Panc1 (cell line): ENCODE results near the gene DPCD. TPM values are rescaled to one million over a fixed set of nuclear protein-coding genes. Genes with fewer than 3 reads are reported as not detected.

Experiments used
- ATAC-seq: fragments of 200-7000 bp; cut with Tn5 transposase; 2 replicates; pipeline ENCODE4 v1.9.1; 2020; ENCODE audit warnings: mild to moderate bottlenecking, moderate library complexity
- BruUV-seq: library from RNA; stranded (reverse); fragments of 400-500 nt; replicated peaks from 2 replicates; lab custom pipeline; 2021; lab: Mats Ljungman, UMichigan
- CTCF ChIA-PET: fragments of 300-600 bp; sonication (Branson Sonifier 250); formaldehyde crosslinking; loops from one replicate; lab custom pipeline; 2022; ENCODE audit warnings: antibody characterized with exemption; lab: Charles Lee
- POLR2A ChIA-PET: fragments of 300-600 bp; sonication (Branson Sonifier 250); formaldehyde crosslinking; loops from one replicate; lab custom pipeline; 2022; ENCODE audit warnings: antibody characterized with exemption; lab: Charles Lee
- DNase-seq: peaks from one replicate; pipeline ENCODE4 v3.0.0-alpha.2; 2010; ENCODE audit warnings: low read depth, low spot score
- H3K27ac ChIP-seq: 2 replicates; pipeline ENCODE4 v1.5.1; 2011; ENCODE audit warnings: mild to moderate bottlenecking, low read length, inconsistent platforms
- H3K27me3 ChIP-seq: fragments of 200-500 bp; sonication (Bioruptor generic); 2 replicates; pipeline ENCODE4 v1.6.0; 2014; ENCODE audit warnings: low read length, inconsistent platforms; ENCODE audit not compliant: control insufficient read depth, insufficient read depth
- H3K36me3 ChIP-seq: fragments of 200-500 bp; sonication (Bioruptor generic); 2 replicates; pipeline ENCODE4 v1.5.1; 2014; ENCODE audit warnings: inconsistent platforms, mild to moderate bottlenecking, low read length, moderate library complexity; ENCODE audit not compliant: control insufficient read depth, insufficient read depth
- H3K4me1 ChIP-seq: 2 replicates; pipeline ENCODE4 v1.5.1; 2011; ENCODE audit warnings: inconsistent platforms, mild to moderate bottlenecking, low read length, moderate library complexity; ENCODE audit not compliant: control insufficient read depth, insufficient read depth
- H3K4me3 ChIP-seq, 2 experiments: 2 replicates each; pipeline ENCODE4 v1.5.1; 2011 to 2012; ENCODE audit warnings: low read depth in 2 of 2, low read length in 2 of 2, mild to moderate bottlenecking in 2 of 2, inconsistent platforms in 1 of 2, moderate library complexity in 1 of 2
- H3K9me3 ChIP-seq: fragments of 200-500 bp; sonication (Bioruptor generic); 2 replicates; pipeline ENCODE4 v1.5.1; 2014; ENCODE audit warnings: low read depth, mild to moderate bottlenecking, inconsistent platforms, low read length, moderate library complexity; ENCODE audit not compliant: control insufficient read depth, insufficient read depth
- POLR2AphosphoS5 ChIP-seq: IDR thresholded peaks from 2 replicates; pipeline ENCODE4 v1.6.1; 2012; ENCODE audit warnings: mild to moderate bottlenecking, low read depth, low read length, moderate library complexity
- REST ChIP-seq, 2 experiments: IDR thresholded peaks; 2 replicates each; pipeline ENCODE4 v1.6.1; 2011 to 2012; ENCODE audit warnings: low read depth in 2 of 2, control low read depth in 1 of 2, low read length in 1 of 2, mild to moderate bottlenecking in 1 of 2, moderate library complexity in 1 of 2; ENCODE audit not compliant: insufficient read depth in 1 of 2
- SIN3A ChIP-seq: IDR thresholded peaks from 2 replicates; pipeline ENCODE4 v1.6.1; 2012; ENCODE audit warnings: low read depth, mild to moderate bottlenecking, low read length, moderate library complexity, borderline replicate concordance; ENCODE audit not compliant: insufficient read depth
- TCF7L2 ChIP-seq: IDR thresholded peaks from 2 replicates; pipeline ENCODE4 v1.6.1; 2011; ENCODE audit warnings: mild to moderate bottlenecking, low read depth, low read length, inconsistent platforms
- in situ Hi-C: cut with HindIII; loops from 2 replicates; pipeline ENCODE4 v1.10.0; 2016; ENCODE audit warnings: low sequenced_read_pairs, low pct_unique_long_range_greater_than_20kb
- intact Hi-C: fragments of 100-400 bp; cut with micrococcal nuclease; formaldehyde crosslinking; loops from one replicate; pipeline ENCODE4 v1.10.0; 2022; ENCODE audit not compliant: unreplicated experiment
- total RNA-seq: library from RNA; stranded (reverse); gene quantifications from one replicate; pipeline ENCODE4 v1.2.1, GENCODE V29; 2021; ENCODE audit not compliant: unreplicated experiment
- TF ChIP-seq, protein P1 (sequence below): fragments of 450-650 bp; IDR thresholded peaks from 2 replicates; pipeline ENCODE4 v1.5.1; 2017; ENCODE audit warnings: mild to moderate bottlenecking

Gene DPCD
- total RNA-seq, 1 experiment from 2014 or later: 27.6 TPM

DNA sequence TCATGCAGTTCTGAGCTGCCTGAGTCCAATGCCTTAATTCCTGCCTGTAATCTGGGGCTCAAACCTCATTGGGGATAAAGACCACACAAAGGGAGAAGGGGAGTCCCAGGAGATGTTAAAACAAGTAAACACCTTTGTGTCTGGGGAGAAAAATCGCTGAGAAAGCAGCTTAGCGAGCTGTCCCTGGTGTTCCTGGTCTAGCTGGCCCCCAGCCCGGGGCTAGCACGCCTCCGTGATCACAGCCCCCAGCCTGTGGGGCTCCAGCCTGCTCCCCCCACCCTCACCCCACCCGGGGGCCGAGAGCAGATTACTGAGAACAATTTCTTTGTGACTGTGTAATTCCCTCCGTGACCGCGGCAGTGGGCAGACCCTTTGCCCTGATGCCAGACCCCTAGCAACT, 24.8 kb downstream of the DPCD start:
- DNase-seq: no peak
- H3K4me3 ChIP-seq: no peak overlapping the region
- ChIA-PET POLR2A (no interaction called here), CTCF (no interaction called here)
- BruUV-seq: no TSS peak
- H3K27ac ChIP-seq: no peak overlapping the region
- no peaks in the 10 kb centered on the region for H3K4me1 ChIP-seq
- ATAC-seq: no peak
- TF ChIP-seq REST (IDR thresholded peaks at IDR 0.05; ENCODE audit: insufficient read depth in 1 of 2, low read depth in 2 of 2, low read length in 1 of 2) (no peak), POLR2AphosphoS5 (no peak), TCF7L2 (no peak)
- TF ChIP-seq, protein P1, sequence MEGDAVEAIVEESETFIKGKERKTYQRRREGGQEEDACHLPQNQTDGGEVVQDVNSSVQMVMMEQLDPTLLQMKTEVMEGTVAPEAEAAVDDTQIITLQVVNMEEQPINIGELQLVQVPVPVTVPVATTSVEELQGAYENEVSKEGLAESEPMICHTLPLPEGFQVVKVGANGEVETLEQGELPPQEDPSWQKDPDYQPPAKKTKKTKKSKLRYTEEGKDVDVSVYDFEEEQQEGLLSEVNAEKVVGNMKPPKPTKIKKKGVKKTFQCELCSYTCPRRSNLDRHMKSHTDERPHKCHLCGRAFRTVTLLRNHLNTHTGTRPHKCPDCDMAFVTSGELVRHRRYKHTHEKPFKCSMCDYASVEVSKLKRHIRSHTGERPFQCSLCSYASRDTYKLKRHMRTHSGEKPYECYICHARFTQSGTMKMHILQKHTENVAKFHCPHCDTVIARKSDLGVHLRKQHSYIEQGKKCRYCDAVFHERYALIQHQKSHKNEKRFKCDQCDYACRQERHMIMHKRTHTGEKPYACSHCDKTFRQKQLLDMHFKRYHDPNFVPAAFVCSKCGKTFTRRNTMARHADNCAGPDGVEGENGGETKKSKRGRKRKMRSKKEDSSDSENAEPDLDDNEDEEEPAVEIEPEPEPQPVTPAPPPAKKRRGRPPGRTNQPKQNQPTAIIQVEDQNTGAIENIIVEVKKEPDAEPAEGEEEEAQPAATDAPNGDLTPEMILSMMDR: no peak
- in situ Hi-C loops (no loop called here), intact Hi-C loops (no loop called here)
- no peaks in the 10 kb centered on the region for H3K9me3 ChIP-seq
- H3K36me3 ChIP-seq: no peaks in the 10 kb centered on the region; the same call in 1 of the 2 replicates
- H3K27me3 ChIP-seq: no peaks in the 10 kb centered on the region

- no peaks in the 10 kb centered on the region for H3K27me3 ChIP-seq
- BruUV-seq: no TSS peak
- H3K36me3 ChIP-seq: no peaks in the 10 kb centered on the region; the same call in 1 of the 2 replicates
- ATAC-seq (no peak), DNase-seq (no peak)
- no peaks in the 10 kb centered on the region for H3K9me3 ChIP-seq
- H3K4me3 ChIP-seq: no peak overlapping the region
- ChIA-PET POLR2A (no interaction called here), CTCF (no interaction called here)
- TF ChIP-seq, protein P1: no peak
- TF ChIP-seq SIN3A (no peak), TCF7L2 (no peak), POLR2AphosphoS5 (no peak), REST (IDR thresholded peaks at IDR 0.05; ENCODE audit: insufficient read depth in 1 of 2, low read depth in 2 of 2, low read length in 1 of 2) (no peak)
- in situ Hi-C loops: no loop called here
- intact Hi-C loops: no loop called here
- no peak overlapping the region for H3K27ac ChIP-seq
- no peaks in the 10 kb centered on the region for H3K4me1 ChIP-seq
Measured at GRCh38 chr10:101613646-101614045, 25.5 kb downstream of the DPCD start.
